Stimulated activated CD4-positive, alpha-beta T cell treated with anti-CD3 and anti-CD28 coated beads, Interleukin-15, amount 100 ng/mL, for 1 hour (primary cell): ENCODE measurements around the gene PPP6R3.

Source experiments
- DNase-seq, 2 donors: peaks; one replicate each; pipeline ENCODE4 v3.0.0-alpha.2; 2020; ENCODE audit warnings: low read depth in 1 of 2, low spot score in 1 of 2

The PPP6R3 gene

DNA sequence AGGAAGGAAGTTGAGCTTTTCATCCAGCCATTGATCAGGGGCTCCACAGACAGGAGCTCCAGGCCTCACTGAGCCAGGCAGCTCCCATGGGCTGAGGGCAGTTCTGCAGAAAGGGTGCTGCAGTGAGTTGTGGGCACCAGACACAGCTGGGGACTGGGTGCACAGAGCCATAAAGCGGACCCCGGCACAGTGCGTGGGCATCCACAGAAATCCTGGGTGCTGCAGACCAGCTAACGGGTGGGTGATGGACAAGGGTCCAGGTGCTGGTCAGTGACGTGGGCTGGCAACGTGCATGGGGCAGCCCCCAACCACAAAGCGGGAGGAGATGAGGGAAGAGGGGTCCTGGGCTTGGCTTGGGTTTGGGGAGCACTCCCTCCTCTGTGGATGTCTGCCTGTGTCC is 204.4 kb downstream of the PPP6R3 start:
- no peak for DNase-seq
